HG03175 (cell line): ENCODE results near the gene SLC1A5.

Source experiments
- ATAC-seq: cut with Tn5 transposase; IDR thresholded peaks from one replicate; pipeline ENCODE4 v1.9.1; 2021; ENCODE audit warnings: mild to moderate bottlenecking, moderate library complexity; ENCODE audit not compliant: unreplicated experiment

The SLC1A5 gene

GRCh38 chr19:46745030-46745429 is 43.4 kb downstream of the SLC1A5 start:
- ATAC-seq: no peak

GRCh38 chr19:46744005-46744691 is 44.2 kb downstream of the SLC1A5 start:
- ATAC-seq: no peak

GRCh38 chr19:46742926-46743480 is 45.4 kb downstream of the SLC1A5 start:
- ATAC-seq: no peak

- no peak for ATAC-seq
Measured at GRCh38 chr19:46741447-46741846, 46.9 kb downstream of the SLC1A5 start.

GRCh38 chr19:46739290-46739771 is 49.1 kb downstream of the SLC1A5 start:
- ATAC-seq: no peak

- ATAC-seq: no peak
Measured at GRCh38 chr19:46737761-46738171, 50.6 kb downstream of the SLC1A5 start.

GRCh38 chr19:46737298-46737654 is 51.1 kb downstream of the SLC1A5 start:
- no peak for ATAC-seq

- ATAC-seq: no peak
Measured at GRCh38 chr19:46736531-46737297, 51.7 kb downstream of the SLC1A5 start.

GRCh38 chr19:46733690-46734292 is 54.6 kb downstream of the SLC1A5 start:
- ATAC-seq: no peak

- ATAC-seq: no peak
Measured at GRCh38 chr19:46732966-46733689, 55.3 kb downstream of the SLC1A5 start.

- ATAC-seq: no peak
Measured at GRCh38 chr19:46732172-46732938, 56.0 kb downstream of the SLC1A5 start.

GRCh38 chr19:46731584-46731983 is 56.8 kb downstream of the SLC1A5 start:
- ATAC-seq: no peak

GRCh38 chr19:46731007-46731501 is 57.3 kb downstream of the SLC1A5 start:
- no peak for ATAC-seq

GRCh38 chr19:46730595-46730994 is 57.8 kb downstream of the SLC1A5 start:
- no peak for ATAC-seq

- ATAC-seq: no peak
Measured at GRCh38 chr19:46730187-46730586, 58.2 kb downstream of the SLC1A5 start.

GRCh38 chr19:46729696-46730095 is 58.7 kb downstream of the SLC1A5 start:
- no peak for ATAC-seq

GRCh38 chr19:46728693-46729339 is 59.6 kb downstream of the SLC1A5 start:
- no peak for ATAC-seq

- no peak for ATAC-seq
Measured at GRCh38 chr19:46728208-46728607, 60.2 kb downstream of the SLC1A5 start.

GRCh38 chr19:46727757-46728156 is 60.6 kb downstream of the SLC1A5 start:
- ATAC-seq: no peak
